Fibroblast of lung (primary cell): ENCODE measurements around the gene SGPP2. TPM values are rescaled to one million over a fixed set of nuclear protein-coding genes. Genes with fewer than 3 reads are reported as not detected.

Experiments used
- DNase-seq, 2 donors: peaks; one replicate each; pipeline versions ENCODE4 v3.0.0 to v3.0.0-alpha.2; 2010; ENCODE audit warnings: low read depth in 2 of 2
- H2AFZ ChIP-seq: 2 replicates; pipeline ENCODE4 v1.5.1; 2012; ENCODE audit warnings: low read length, control low read depth, inconsistent platforms
- H3K27ac ChIP-seq: 2 replicates; pipeline ENCODE4 v1.5.1; 2011; ENCODE audit warnings: low read length, control low read depth; ENCODE audit not compliant: insufficient read depth
- H3K27me3 ChIP-seq: 2 replicates; pipeline ENCODE4 v1.5.1; 2011; ENCODE audit warnings: mild to moderate bottlenecking, low read length; ENCODE audit not compliant: control insufficient read depth, insufficient read depth
- H3K36me3 ChIP-seq: 2 replicates; pipeline ENCODE4 v1.5.1; 2011; ENCODE audit warnings: low read length; ENCODE audit not compliant: control insufficient read depth, insufficient read depth
- H3K4me1 ChIP-seq: 2 replicates; pipeline ENCODE4 v1.5.1; 2011; ENCODE audit warnings: low read length; ENCODE audit not compliant: control insufficient read depth, insufficient read depth; ENCODE audit errors: extremely low read depth
- H3K4me2 ChIP-seq: 2 replicates; pipeline ENCODE4 v1.5.1; 2011; ENCODE audit warnings: low read length, control low read depth; ENCODE audit not compliant: insufficient read depth; ENCODE audit errors: extremely low read depth
- H3K4me3 ChIP-seq, 4 experiments: fragments of 200-600 bp in 1 of 4; sonication (generic) in 1 of 4; replicated peaks in 1 of 4; 2 replicates each; pipeline ENCODE4 v1.5.1; 2011 to 2016; ENCODE audit warnings: low read length in 4 of 4, low read depth in 3 of 4, mild to moderate bottlenecking in 3 of 4, control low read depth in 2 of 4, inconsistent platforms in 1 of 4, mixed read lengths in 1 of 4; ENCODE audit not compliant: insufficient read depth in 1 of 4; ENCODE audit errors: control extremely low read depth in 1 of 4
- H3K79me2 ChIP-seq: 2 replicates; pipeline ENCODE4 v1.5.1; 2012; ENCODE audit warnings: mild to moderate bottlenecking, low read length, inconsistent platforms; ENCODE audit not compliant: control insufficient read depth, insufficient read depth
- H3K9ac ChIP-seq: 2 replicates; pipeline ENCODE4 v1.5.1; 2011; ENCODE audit warnings: mild to moderate bottlenecking, low read length, control low read depth; ENCODE audit not compliant: insufficient read depth
- H3K9me3 ChIP-seq: 2 replicates; pipeline ENCODE4 v1.5.1; 2012; ENCODE audit warnings: low read depth, low read length; ENCODE audit not compliant: control insufficient read depth, insufficient read depth
- H4K20me1 ChIP-seq: 2 replicates; pipeline ENCODE4 v1.5.1; 2011; ENCODE audit warnings: low read length; ENCODE audit not compliant: control insufficient read depth, insufficient read depth; ENCODE audit errors: extremely low read depth
- CTCF ChIP-seq, 2 donors: IDR thresholded peaks in 1 of 2; conservative IDR thresholded peaks in 1 of 2; 1 replicate in 1 of 2; 2 replicates in 1 of 2; pipeline ENCODE4 v1.5.1; 2011 to 2012; ENCODE audit warnings: low read length in 2 of 2, control low read depth in 1 of 2, inconsistent platforms in 1 of 2, low read depth in 1 of 2, mild to moderate bottlenecking in 1 of 2
- EZH2 ChIP-seq: IDR thresholded peaks from 2 replicates; pipeline ENCODE4 v1.5.1; 2012; ENCODE audit warnings: low read length, control low read depth, mild to moderate bottlenecking; ENCODE audit errors: missing control alignments
- polyA plus RNA-seq, 2 donors: library from polyadenylated mRNA; depleted of rRNA in 1 of 2; stranded (reverse) in 1 of 2; unstranded in 1 of 2; fragments of >200 nt; gene quantifications; 2 replicates each; pipeline ENCODE4 v1.2.1, GENCODE V29; 2011 to 2012; ENCODE audit warnings: missing spikeins in 1 of 2
- total RNA-seq: library from RNA; depleted of rRNA; stranded (reverse); fragments of >200 nt; gene quantifications from 2 replicates; pipeline ENCODE4 v1.2.1, GENCODE V29; 2014

The SGPP2 gene
- total and polyA plus RNA-seq, 2 donors (not counting 1 experiment from before 2014, with no cell fraction given) = not detected

DNA sequence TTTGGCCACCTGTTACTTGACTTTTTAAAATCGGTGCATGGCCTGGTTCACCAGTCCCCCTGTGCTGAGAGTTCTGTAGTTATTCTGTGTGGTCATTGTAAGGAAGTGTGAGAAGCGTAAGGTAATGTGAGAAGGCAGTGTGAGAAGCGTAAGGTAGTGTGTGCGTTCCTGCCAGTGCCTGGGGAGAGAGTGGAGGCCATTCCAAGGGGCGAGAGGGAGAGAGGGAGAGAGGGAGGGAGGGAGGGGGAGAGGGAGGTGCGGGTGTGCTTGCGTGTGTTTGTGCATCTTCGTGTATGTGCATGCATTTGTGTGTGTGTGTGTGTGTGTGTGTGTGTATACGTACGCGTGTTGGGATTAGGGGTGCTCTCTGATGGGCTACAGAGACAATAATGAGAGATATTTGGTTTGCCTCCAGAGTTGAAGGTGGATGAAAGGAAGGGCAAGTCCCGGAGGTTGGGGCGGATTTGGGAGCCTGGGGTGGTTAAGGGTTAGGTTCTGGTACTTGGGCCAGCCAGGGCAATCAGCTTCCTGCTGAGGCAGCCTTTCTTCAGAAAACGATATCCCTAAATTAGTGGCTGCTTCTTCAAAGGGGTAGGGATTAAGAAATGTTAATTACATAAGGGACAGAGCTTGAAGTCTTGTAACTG is 53.7 kb downstream of the SGPP2 start:
- H3K36me3 ChIP-seq = no peaks in the 10 kb centered on the region
- H2AFZ ChIP-seq = no peak overlapping the region
- no peaks in the 10 kb centered on the region for H3K4me1 ChIP-seq
- no peak overlapping the region for H3K4me3 ChIP-seq
- no peaks in the 10 kb centered on the region for H3K79me2 ChIP-seq
- H4K20me1 ChIP-seq = no peaks in the 10 kb centered on the region
- H3K27ac ChIP-seq = no peak overlapping the region
- no peak for DNase-seq
- no peaks in the 10 kb centered on the region for H3K9me3 ChIP-seq
- H3K27me3 ChIP-seq = no peaks in the 10 kb centered on the region
- TF ChIP-seq CTCF (conservative IDR thresholded peaks at IDR 0.05 in 1 of 2, IDR thresholded peaks at IDR 0.05 in 1 of 2; ENCODE audit: low read depth in 1 of 2, low read length in 2 of 2) (no peak), EZH2 (no peak)
- H3K9ac ChIP-seq = no peak overlapping the region
- no peak overlapping the region for H3K4me2 ChIP-seq

GRCh38 chr2:222479859-222480258 is 55.5 kb downstream of the SGPP2 start:
- H3K27me3 ChIP-seq = no peaks in the 10 kb centered on the region
- TF ChIP-seq CTCF (conservative IDR thresholded peaks at IDR 0.05 in 1 of 2, IDR thresholded peaks at IDR 0.05 in 1 of 2; ENCODE audit: low read depth in 1 of 2, low read length in 2 of 2) = no peak
- no peak for TF ChIP-seq EZH2
- no peak overlapping the region for H3K4me3 ChIP-seq
- no peaks in the 10 kb centered on the region for H3K79me2 ChIP-seq
- no peak overlapping the region for H3K4me2 ChIP-seq
- H3K9me3 ChIP-seq = no peaks in the 10 kb centered on the region
- no peak overlapping the region for H2AFZ ChIP-seq
- H3K4me1 ChIP-seq = no peaks in the 10 kb centered on the region
- no peak overlapping the region for H3K27ac ChIP-seq
- H4K20me1 ChIP-seq = no peaks in the 10 kb centered on the region
- H3K9ac ChIP-seq = no peak overlapping the region
- DNase-seq = peak in 1 of 2 donors; percentile 3
- no peaks in the 10 kb centered on the region for H3K36me3 ChIP-seq

- no peaks in the 10 kb centered on the region for H3K4me1 ChIP-seq
Measured at GRCh38 chr2:222480497-222480896, 56.2 kb downstream of the SGPP2 start.

More at GRCh38 chr2:222480497-222480896, 56.2 kb downstream of the SGPP2 start:
- Histone ChIP-seq H3K27me3 (no peaks in the 10 kb centered on the region), H3K4me3 (no peak overlapping the region), H3K9ac (no peak overlapping the region), H3K4me2 (no peak overlapping the region), H4K20me1 (no peaks in the 10 kb centered on the region), H3K79me2 (no peaks in the 10 kb centered on the region), H2AFZ (no peak overlapping the region), H3K36me3 (no peaks in the 10 kb centered on the region), H3K27ac (no peak overlapping the region), H3K9me3 (no peaks in the 10 kb centered on the region)
- DNase-seq = no peak
- TF ChIP-seq EZH2 = no peak
